Testis (tissue), 2 donors: Measurements from ENCODE around the gene BSPRY.

Experiments used
- POLR2A ChIP-seq: fragments of 450-650 bp; IDR thresholded peaks from one replicate; pipeline ENCODE4 v1.6.1; 2017; ENCODE audit warnings: antibody characterized with exemption, mild to moderate bottlenecking, moderate library complexity
- TF ChIP-seq, protein P1 (sequence below), 3 experiments: fragments of 450-650 bp in 2 of 3; fragments of 200-600 bp in 1 of 3; sonication (generic) in 1 of 3; IDR thresholded peaks; one replicate each; pipeline ENCODE4 v1.5.1; 2016 to 2019; ENCODE audit warnings: antibody characterized with exemption in 3 of 3, mild to moderate bottlenecking in 2 of 3, moderate library complexity in 1 of 3

GRCh38 chr9:113381909-113382411 is 32.6 kb downstream of the BSPRY start:
- TF ChIP-seq, protein P1, sequence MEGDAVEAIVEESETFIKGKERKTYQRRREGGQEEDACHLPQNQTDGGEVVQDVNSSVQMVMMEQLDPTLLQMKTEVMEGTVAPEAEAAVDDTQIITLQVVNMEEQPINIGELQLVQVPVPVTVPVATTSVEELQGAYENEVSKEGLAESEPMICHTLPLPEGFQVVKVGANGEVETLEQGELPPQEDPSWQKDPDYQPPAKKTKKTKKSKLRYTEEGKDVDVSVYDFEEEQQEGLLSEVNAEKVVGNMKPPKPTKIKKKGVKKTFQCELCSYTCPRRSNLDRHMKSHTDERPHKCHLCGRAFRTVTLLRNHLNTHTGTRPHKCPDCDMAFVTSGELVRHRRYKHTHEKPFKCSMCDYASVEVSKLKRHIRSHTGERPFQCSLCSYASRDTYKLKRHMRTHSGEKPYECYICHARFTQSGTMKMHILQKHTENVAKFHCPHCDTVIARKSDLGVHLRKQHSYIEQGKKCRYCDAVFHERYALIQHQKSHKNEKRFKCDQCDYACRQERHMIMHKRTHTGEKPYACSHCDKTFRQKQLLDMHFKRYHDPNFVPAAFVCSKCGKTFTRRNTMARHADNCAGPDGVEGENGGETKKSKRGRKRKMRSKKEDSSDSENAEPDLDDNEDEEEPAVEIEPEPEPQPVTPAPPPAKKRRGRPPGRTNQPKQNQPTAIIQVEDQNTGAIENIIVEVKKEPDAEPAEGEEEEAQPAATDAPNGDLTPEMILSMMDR (IDR thresholded peaks at IDR 0.05), result no peak
- no peak for TF ChIP-seq POLR2A
